DND-41 (cell line): Measurements from ENCODE around the gene SLC22A8.

Experiments
- EZH2 ChIP-seq: IDR thresholded peaks from 3 replicates; pipeline ENCODE4 v1.6.1; 2012; ENCODE audit warnings: borderline replicate concordance, low read depth, mild to moderate bottlenecking, moderate library complexity, low read length, inconsistent platforms; ENCODE audit not compliant: severe bottlenecking
- TF ChIP-seq, protein P1 (sequence below): IDR thresholded peaks from 2 replicates; pipeline ENCODE4 v1.5.1; 2012; ENCODE audit warnings: borderline replicate concordance, low read length, moderate library complexity, mild to moderate bottlenecking; ENCODE audit not compliant: poor library complexity, severe bottlenecking; ENCODE audit errors: extremely low read depth

DNA sequence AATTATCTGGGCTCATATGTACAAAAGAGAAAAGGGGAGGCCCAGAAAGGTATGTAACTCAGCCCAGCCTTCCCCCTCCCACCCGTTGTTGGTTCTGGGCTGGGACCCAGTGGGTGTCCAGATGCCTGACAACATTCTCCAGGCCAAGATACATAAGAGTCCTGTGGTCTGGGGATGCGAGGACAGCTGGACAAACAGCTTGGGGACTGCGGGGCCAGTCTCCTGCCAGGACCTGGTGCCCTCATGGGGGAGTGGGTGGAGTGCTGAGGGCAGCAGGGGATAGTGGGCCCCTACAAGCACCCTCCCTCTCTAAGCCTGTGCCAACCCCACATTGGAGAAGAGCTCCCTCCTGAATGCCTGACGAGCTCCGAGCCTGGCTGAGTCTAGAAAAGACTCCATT lies 27.4 kb downstream of the SLC22A8 start:
- no peak for TF ChIP-seq EZH2
- TF ChIP-seq, protein P1, sequence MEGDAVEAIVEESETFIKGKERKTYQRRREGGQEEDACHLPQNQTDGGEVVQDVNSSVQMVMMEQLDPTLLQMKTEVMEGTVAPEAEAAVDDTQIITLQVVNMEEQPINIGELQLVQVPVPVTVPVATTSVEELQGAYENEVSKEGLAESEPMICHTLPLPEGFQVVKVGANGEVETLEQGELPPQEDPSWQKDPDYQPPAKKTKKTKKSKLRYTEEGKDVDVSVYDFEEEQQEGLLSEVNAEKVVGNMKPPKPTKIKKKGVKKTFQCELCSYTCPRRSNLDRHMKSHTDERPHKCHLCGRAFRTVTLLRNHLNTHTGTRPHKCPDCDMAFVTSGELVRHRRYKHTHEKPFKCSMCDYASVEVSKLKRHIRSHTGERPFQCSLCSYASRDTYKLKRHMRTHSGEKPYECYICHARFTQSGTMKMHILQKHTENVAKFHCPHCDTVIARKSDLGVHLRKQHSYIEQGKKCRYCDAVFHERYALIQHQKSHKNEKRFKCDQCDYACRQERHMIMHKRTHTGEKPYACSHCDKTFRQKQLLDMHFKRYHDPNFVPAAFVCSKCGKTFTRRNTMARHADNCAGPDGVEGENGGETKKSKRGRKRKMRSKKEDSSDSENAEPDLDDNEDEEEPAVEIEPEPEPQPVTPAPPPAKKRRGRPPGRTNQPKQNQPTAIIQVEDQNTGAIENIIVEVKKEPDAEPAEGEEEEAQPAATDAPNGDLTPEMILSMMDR: no peak
